DMS53 (cell line): ENCODE measurements around the gene ZSCAN18.

Experiments
- DNase-seq: peaks from one replicate; lab custom pipeline; 2025; lab: John Stamatoyannopoulos, UW

Gene ZSCAN18

GRCh38 chr19:58044886-58045285 is 53.1 kb downstream of the ZSCAN18 start:
- no peak for DNase-seq

DNA sequence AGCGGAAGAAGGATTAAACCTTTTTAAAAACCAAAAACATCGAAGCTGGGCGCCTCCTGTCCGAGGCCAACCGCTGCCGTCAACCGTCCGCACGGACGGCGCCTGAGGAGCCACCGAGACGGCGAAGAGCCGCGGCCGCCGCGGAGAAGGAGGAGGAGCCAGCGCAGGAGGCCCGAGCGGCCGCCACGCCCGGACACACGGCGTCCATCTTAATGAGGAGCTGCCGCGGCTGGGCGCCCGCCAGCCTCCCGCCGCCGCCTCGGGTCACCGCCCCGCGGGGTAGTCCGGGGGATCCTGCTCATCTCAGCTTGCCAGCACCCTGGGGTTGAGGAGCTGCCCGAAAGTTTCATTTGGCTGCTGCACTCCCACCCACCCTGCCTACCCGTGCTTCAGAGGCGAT is 53.6 kb downstream of the ZSCAN18 start:
- peak; percentile 8 for DNase-seq

- DNase-seq = peak; percentile 13
These were observed 55.3 kb downstream of the ZSCAN18 start for GRCh38 chr19:58042495-58043340.

GRCh38 chr19:58040751-58041525 is 57.1 kb downstream of the ZSCAN18 start:
- DNase-seq = no peak

GRCh38 chr19:58038688-58039204 is 59.3 kb downstream of the ZSCAN18 start:
- no peak for DNase-seq

DNA sequence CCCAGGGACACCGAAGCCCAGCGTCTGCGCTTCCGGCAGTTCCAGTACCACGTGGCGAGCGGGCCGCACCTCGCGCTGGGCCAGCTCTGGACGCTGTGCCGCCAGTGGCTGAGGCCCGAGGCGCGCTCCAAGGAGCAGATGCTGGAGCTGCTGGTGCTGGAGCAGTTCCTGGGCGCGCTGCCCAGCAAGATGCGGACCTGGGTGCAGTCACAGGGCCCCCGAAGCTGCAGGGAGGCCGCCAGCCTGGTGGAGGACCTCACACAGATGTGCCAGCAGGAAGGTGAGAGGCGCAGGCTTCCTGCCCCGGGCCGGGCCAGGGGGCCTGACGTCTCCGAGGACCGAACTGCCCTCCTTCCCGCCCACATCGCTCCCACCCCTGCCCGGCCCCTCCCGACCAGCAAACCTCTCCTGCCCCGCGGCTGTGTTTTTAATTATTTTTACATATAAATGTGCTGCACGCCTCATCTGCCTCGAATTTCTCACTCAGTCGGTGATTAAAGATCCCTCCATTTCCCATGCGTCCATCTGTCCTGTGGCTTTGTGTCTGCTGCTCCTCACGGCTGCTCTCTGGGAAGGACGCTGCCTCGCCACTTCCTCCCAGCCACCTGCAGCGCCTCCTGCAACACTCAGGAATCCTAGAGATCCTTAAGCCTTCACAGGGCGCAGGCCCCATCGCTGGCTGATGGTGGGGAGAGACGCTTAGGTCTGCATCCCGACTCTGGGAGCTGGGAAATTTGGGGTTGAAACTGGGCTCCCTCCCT is 59.9 kb downstream of the ZSCAN18 start:
- no peak for DNase-seq

- no peak for DNase-seq
These were observed 62.2 kb downstream of the ZSCAN18 start for GRCh38 chr19:58035863-58036262.

DNA sequence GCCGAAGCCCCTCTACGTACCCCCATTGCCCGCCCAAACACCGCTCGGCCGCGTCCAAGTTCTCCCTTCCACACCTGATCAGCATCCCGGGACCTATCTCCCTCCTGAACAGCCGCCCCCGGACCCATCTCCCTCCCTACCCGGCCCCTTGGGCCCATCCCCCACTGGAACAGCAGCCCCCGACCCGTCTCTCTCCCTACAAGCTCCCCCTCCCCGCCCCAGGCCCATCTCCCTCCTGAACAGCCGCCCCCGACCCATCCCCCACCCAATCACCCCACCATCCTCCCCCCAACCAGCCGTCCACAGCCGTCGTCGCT is 63.6 kb downstream of the ZSCAN18 start:
- no peak for DNase-seq
